ENCODE data around the gene BRINP1.
"Not testable (repeated sequence)": the region's sequence is repeated elsewhere in the genome, so short reads cannot be mapped to it uniquely, and the experiment has no call there.

The BRINP1 gene

DNA sequence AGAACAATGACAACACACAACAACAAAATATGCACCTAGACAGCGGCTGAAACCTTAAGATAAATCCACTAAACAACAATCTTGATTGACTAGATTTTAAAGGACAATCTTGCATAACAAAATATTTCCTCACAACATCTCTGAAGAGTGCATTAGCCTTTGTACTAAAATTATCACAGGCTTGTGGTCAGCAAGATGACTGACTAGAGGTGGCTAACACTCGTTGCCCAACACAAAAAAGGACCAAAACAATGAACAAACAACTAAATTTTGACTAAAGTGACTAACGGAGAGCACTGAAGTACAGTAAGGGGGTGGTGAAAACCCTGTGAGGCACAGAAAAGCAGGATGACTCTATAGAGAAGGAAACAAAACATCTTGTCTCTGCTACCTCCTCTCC is 183.9 kb downstream of the BRINP1 start:
- no peak for DNase-seq (ENCODE audit: low spot score)

DNA sequence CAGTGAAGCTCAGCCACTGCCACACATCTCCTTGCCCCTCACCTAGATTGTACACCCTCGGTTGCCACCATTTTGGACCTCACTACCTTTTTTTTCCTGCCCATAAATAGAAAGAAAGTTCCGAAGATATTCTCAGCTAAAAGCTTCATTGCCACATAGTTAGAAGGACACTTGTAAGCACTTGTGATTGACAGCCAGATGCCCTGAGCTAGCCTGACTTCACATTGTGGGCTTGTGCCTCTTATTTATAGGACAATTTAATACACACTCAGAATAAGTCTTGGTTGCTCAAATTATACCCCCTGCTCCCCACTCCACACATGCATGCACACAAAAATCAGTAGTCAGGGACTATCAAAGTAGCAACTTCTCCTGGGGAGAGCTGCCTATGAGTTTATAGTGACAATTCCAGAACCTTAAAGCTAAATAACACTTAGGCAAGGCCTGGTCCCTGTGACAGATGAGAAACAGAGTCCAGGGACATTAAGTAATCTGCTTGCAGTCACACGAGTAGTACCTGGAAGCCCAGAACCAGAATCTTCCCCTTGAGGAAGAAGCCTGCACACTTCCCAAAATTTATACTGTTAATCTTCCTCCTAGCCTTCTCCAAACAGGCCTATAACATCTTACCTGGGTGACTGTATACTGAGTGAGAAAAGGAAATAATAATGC is 184.8 kb downstream of the BRINP1 start:
- no peak for DNase-seq (ENCODE audit: low spot score)

DNA sequence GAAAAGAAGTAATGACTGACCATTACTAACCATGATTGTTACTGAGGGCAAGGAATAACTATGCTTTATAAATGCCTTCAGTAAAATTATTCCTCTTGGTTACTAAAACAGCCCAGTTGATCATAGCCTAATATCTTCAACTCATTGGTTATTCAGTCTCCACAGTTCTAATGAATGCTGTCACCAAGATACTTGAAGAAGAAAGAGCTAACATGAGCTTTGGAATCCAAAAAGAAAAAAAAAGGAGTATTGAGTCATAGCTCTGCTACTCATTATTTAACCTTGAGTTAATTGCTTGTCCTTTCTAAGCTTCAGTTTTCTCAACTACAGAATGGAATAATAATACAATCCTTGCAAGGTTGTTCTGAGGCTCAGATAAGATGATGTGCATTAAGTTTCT is 187.7 kb downstream of the BRINP1 start:
- DNase-seq (ENCODE audit: low spot score) = no peak

DNA sequence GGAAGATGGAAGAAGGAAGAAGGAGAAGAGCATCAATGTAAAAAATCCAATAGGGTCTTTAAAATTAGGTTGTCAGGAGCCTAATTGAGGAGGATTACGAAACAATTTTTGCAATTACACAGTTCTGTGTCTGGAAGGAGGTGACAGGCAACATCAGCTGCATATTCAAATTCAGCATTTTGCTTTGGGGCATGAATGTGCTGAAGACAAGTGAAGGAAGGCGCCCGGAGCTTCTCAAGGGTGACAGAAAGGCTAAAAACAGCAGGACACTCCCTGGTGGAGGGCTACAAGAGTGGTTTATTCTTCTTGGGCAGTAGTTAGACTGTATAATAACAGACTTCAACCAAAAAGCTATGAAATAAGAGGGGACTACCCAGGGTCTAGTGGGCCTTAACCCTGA is 188.3 kb downstream of the BRINP1 start:
- no peak for DNase-seq (ENCODE audit: low spot score)

DNA sequence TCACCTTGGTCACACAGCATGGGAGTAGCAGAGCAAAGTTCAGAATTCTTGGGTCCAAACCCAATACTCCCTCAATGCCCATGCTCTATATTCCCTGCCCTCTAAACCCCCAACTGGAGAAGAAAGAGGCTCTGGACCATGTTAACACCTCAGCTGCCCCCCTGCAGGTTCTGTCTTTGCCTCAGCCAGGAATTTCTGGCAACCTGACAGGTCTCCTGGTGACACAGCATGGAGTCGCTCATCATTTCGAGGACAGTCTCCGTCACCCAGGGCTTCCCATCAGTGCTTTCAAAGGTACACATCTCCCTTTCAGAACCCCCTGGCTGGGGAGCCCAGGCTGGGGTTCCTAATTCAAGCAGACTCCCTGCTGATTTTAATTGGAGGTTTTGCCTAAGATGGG is 189.5 kb downstream of the BRINP1 start:
- DNase-seq (ENCODE audit: low spot score) = no peak

DNA sequence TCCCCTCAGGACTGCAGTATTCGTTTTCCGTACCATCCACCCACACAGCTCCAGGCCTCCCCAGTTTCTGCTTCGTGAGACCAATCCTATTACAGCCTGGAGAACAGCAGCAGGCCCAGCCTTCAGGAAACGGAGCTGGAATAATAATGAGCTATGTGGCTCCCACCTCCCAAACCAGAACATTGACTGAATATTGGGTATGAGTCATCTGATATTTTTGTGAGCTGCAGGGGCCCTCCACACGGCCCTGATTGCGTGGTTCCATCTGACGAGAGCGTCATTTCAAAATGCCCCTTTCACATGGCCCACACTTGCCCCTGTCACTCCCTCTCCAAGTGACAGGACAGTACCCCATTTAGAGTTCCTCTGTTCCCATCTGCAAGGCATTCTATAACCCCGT is 192.0 kb downstream of the BRINP1 start:
- DNase-seq (ENCODE audit: low spot score) = no peak

DNA sequence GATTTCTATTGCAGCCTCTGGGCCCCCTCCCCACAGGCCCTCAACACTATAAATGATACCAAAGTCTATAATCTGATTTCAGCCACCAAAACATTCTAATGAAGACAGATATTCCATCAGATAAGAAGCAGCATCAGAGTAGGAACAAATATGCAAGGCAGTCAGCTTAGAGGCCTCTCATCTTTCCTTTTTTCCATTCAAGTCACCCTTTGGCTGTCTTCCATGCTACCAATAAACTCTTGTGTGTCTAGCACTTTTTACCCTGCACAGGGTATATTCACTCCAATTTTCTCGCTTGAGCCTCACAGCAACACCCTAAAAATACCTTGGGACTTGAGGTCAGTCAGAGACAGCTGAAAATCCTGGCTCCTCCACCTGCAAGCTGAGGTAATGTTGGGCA is 193.7 kb downstream of the BRINP1 start:
- no peak for DNase-seq (ENCODE audit: low spot score)

DNA sequence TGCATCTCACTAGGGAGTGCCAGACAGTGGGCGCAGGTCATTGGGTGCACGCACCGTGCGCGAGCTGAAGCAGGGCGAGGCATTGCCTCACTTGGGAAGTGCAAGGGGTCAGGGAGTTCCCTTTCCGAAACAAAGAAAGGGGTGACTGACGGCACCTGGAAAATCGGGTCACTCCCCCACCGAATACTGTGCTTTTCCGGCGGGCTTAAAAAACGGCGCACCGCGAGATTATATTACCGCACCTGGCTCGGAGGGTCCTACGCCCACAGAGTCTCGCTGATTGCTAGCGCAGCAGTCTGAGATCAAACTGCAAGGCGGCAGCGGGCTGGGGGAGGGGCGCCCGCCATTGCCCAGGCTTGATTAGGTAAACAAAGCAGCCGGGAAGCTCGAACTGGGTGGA is 200.0 kb downstream of the BRINP1 start:
- DNase-seq (ENCODE audit: low spot score) = not testable (repeated sequence)

DNA sequence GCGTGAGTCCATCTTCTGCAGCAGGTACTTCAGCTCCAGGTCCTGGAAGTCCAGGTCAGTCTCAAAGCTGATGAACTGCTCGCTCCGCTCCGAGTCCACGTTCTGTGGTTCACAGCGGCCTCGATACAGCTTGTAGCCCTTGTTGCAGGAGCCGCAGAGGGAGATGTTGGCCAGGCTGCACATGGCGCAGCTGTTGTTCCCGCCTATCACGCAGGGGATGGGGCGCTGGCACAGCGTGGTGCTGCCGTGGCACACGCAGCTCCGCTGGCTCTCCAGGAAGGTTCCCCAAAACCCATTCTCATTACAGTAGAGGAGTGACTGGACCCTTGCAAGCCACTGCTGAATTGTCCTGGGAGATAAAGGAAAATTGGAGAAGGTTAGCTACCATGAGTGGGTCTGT is 201.4 kb downstream of the BRINP1 start:
- DNase-seq (ENCODE audit: low spot score) = no peak

DNA sequence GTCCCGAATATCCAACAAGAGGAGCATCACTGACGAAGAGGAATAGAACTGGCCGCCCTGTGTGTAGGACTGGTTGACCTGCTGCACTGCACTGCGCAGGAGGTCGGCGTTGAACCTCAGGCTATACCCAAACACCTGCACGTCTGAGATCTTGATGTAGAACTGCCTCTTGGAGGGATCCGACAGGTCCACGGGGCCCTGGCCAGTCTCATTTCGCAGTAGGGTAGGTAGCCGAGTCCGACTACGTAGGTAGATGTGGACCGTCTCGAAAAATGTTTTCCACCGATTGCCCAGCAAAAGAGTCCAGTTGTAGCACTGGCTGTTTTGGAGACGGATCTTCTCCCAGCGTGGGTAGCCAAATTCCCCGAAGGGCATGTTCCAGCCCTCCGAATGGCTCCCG is 202.0 kb downstream of the BRINP1 start:
- no peak for DNase-seq (ENCODE audit: low spot score)

DNA sequence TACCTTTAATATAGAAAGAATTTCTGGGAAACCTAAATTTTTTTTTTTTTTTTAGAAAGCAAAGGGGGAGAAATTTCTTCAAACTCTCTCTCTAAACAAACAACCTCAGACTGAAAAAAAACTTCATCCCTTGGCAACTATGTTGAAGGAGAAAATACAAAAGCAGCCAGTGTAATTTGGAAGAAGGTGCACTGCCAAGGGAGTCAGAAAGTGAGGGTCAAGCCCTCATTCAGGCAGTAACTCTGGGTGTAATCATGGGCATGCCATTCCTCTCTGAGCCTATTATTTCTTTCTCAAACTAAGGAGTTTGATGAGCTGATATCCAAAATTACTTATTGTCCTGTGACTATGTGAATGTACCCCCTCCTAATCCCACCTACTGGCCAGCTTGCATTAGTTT is 203.1 kb downstream of the BRINP1 start:
- no peak for DNase-seq (ENCODE audit: low spot score)

DNA sequence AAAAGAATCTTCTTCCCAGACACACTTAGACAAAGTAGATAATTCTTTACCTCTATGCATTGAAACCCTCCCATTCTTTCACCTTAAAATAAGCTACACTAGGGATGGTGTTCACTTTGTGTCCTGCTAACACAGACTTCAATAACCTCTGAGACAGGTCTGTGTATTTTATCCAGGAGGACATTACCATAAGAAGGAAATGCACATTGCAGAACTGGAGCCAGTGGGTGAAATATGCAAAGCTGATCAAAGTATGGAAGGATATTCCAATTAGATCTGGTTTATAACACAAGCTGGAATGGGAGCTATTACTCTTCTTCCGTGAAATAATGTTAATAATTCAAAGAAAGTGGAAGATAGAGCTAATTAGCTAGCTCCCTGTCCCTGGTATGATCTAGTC is 204.1 kb downstream of the BRINP1 start:
- DNase-seq (ENCODE audit: low spot score) = no peak

DNA sequence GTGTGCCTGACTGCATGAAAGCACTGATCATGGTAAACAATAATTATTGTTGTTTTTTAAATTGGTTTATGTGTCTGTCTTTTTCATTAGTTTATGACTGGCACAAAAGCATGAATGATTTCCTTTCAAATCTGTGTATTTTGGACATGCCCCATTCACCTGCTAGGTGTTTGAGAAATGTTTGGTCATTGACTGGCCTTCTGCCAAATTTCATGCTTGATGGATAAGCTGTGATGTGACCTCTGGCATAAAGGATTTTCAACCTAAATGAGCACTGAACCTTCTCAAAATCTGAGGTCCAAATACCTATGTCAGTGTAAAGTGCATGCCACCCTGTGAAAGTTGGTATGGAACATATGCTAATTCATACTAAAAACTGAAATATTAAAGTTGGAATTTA is 204.5 kb downstream of the BRINP1 start:
- DNase-seq (ENCODE audit: low spot score) = no peak

DNA sequence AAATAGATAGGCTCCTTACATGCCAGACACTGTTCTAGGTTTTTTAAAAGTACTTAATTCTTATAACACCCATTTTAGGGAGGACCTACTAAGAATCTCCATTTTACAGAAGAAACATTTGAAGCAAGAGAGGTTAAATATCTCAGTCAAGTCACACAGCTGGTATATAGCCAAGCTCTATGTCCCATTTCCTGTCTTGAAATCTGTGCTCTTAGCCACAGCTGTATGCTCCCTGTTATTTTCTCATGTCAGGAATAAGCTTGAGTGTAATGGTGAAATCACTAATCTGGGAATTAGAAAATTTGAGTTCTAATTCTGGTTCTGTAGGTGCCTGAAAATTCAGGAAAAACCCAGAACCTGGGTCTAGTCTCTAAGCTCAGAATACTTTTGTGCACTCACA is 208.7 kb downstream of the BRINP1 start:
- DNase-seq (ENCODE audit: low spot score) = no peak

DNA sequence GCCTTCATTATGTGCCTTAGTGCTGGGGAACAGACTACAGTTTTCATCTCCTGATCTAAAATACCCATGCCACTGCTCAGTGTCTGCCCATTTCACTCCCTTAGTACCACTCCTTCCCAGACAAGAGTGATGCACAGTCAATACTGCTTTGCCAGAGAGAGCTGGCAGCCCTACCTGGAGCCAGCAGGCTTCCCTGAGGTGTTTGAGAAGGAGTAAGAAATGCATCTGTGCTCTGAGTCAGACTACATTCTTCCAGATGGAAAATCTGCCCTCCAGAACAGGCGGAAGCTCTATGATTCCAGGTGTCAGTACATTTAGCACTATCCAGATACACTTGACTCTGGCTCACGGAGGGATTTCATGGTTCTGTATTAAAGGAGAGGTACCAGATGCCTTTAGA is 209.8 kb downstream of the BRINP1 start:
- DNase-seq (ENCODE audit: low spot score) = no peak

DNA sequence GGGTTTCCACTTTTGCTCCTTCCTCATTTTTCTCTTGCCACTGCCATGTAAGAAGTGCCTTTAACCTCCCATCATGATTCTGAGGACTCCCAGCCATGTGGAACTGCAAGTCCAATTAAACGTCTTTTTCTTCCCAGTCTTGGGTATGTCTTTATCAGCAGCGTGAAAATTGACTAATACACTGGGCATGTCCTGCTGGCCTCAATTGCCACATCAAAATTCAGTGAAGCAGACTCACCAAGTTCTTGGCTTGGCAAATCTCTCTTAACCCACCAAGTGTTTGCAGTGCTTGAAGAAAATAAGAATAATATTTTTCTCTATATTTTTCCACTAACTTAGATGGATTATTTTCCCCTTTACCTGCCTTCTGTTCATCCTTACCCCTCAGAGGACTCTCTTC is 212.0 kb downstream of the BRINP1 start:
- no peak for DNase-seq (ENCODE audit: low spot score)

DNA sequence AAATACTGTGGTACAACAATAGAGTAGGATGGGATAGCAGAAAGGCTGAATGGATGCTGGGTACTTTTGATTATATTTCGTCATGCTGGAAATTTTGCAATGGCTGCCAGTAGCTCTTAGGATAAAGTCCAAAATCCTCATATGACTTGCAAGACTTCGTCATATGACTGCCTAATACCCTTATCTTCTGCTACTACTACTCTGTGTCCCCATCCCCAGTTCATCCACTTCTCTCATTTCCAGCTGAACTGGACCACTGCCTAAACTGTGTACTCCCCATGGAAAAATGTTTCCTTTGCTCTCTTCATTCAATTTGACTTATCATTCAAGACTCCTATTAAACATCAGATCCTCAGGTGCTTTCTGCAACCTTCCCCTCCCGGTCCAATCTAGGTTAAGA is 212.9 kb downstream of the BRINP1 start:
- DNase-seq (ENCODE audit: low spot score) = no peak

DNA sequence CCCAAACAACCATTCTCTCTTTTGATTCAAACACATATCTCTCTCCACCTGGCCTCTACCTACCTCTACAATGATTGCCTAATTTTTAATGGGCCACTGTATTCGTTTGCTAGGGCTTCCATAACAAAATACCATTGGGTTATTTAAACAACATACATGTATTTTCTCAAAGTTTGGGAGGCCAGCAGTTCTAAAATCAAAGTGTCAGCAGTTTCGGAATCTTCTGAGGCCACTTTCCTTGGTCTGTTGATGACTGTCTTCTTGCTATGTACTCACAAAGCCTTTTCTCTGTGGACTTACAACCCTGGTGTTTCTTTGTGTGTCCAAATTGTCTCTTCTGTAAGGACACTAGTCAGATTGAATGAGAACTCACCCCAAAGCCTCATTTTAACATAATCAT is 214.7 kb downstream of the BRINP1 start:
- no peak for DNase-seq (ENCODE audit: low spot score)

DNA sequence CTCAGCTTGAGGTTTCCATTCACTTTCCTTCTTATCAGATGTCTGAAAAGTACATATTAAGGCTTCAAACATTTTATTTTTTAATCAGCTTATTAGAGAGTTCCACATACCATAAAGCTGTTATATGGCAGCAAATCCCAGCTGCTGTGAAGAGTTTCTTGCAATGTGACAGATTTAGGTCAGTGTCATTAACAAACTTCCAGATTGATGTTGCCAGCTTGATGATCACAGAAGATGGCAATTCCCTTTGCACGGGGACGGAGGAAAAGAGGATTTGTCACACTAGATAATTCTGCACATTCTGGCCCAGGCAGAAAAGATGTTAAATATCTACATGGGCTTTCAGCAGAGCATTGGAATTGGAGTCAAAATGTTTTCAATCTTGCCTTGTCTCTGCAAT is 215.8 kb downstream of the BRINP1 start:
- no peak for DNase-seq (ENCODE audit: low spot score)

DNA sequence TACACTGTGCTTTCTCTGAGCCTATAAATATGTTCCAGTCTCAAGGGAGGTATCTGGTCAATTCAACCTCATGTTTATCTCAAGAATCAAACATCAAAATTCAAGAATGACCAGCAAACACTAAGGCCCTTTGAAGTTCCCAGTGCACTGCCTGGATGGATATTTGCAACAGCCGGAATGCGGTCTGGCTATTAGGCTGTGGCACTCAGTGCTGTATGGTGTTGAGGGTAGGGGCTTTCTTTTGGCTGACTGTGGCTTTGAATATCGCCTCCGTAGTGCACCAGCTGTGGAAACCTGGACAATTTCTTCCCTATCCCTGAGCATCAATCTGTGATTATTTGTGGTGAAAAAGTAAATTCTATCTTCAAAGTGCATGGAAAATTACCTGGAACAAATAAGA is 220.4 kb downstream of the BRINP1 start:
- DNase-seq (ENCODE audit: low spot score) = no peak

DNA sequence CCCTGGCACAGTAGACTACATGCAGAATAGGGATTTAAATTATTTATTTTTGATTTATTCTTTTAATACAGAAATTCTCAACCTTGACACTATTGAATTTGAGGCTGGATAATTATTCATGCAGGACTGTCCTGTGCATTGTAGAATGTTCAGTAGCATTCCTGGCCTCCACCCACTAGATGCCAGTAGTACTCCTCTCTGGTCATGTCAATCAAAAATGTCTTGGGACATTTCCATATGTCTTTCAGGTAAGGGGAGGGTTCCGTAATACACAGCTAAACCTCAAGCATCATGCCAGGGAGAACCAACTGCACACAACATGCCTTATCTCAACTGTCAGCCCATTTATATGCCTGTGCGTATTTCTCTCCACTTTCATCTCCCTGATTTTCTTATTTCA is 231.8 kb downstream of the BRINP1 start:
- DNase-seq (ENCODE audit: low spot score) = no peak

DNA sequence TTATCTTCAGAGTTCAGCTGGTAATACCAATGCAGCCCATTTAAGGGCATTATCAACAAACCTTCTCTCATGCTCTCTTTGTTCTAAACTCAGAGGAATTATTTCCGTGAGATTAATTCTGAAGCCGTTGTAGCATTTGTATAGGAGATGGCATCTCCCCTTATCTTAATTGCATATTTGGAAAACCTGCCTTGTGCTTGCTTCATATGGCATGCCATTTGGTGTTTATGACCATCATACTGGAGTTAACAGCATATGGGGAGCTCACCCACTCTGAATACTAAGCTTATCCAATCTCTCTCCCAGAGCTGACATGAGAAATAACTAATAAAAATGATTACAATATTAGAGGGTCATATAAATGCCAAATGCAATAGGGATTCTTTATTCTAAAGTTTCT is 243.2 kb downstream of the BRINP1 start:
- DNase-seq (ENCODE audit: low spot score) = no peak

DNA sequence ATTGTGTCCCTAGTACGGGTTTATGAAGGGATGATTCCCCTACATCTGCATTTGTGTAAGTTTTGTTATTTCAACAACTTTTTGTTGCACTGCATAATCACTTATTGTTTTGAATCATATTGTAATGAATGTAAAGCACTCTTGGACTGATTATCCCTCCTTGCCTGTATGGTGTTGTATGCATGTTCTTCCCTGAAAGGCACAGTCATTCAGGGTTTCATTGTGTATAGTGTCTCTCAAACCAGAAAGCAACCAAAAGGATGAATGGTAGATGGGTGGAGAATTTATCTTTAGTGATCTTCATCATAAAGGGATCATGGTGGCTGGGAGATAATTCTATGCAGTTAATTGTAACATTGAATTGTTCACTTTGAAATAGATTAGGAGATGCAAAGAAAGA is 247.3 kb downstream of the BRINP1 start:
- DNase-seq (ENCODE audit: low spot score) = no peak

DNA sequence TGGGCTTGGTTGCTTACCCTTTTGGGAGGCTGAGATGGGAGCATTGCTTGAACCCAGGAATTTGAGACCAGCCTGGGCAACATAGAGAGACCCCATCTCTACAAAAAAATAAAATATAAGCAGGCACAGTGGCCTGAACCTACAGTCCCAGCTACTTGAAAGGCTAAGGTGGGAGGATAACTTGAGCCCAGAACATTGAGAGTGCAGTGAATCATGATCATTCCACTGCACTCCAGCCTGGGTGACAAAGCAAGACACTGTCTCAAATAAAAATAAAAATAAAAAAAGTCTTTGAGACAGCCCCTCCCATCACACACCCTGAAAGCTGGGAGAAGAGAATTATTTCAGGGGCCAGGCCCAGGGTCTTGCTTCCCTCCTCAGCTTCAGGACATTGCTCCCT is 251.8 kb downstream of the BRINP1 start:
- no peak for DNase-seq (ENCODE audit: low spot score)

Data from LoVo (cell line).